Activated CD4-positive, CD25-positive, alpha-beta regulatory T cell treated with anti-CD3 and anti-CD28 coated beads, Interleukin-2, amount 50 U/mL, for 72 hours (primary cell): Measurements from ENCODE around the gene MMEL1.

Experiments used
- DNase-seq: peaks from one replicate; pipeline ENCODE4 v3.0.0; 2021

MMEL1 gene

DNA sequence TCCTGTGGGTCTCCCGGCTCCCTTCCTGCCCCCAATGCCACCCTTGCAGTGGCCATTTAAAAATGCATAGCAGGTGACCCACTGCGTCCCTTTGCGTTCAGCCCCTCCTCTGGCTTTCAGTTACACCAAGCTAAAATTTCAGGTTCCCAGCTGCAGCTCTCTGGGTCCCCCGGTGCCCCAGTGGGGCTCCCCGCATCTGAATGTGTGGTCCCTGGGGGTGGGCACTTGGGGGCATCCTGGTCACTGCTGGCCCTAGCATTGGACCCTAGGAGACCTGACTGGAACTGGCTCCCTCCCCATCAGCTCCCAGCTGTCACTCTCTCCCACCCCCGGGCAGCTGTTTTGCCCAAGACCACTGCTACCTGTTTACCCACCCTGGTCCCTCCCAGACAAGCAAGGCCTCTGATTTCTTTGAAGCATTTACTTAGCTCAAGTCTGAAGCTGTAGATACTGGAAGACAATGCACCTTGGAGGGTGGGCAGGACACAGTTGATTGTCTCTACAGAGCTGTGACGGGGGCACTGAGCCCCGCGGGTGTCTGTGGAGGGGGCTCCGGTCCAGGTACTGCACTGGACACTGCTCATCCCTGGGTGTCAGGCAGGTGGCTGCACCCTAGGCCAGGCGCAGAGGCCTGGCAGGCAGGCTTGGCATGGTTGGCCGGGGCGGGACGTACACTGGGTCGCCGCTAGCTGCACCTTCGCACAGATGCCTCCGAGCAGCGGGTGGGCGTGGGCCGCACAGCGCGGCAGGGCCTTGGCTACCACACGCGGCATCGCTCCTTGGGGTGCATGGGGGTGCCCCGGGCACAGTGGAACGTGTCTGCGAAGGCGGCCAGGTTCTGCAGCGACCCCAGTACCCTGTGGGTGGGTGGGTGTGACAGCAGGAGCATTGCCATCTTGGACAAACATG lies 42.3 kb downstream of the MMEL1 start:
- no peak for DNase-seq

DNA sequence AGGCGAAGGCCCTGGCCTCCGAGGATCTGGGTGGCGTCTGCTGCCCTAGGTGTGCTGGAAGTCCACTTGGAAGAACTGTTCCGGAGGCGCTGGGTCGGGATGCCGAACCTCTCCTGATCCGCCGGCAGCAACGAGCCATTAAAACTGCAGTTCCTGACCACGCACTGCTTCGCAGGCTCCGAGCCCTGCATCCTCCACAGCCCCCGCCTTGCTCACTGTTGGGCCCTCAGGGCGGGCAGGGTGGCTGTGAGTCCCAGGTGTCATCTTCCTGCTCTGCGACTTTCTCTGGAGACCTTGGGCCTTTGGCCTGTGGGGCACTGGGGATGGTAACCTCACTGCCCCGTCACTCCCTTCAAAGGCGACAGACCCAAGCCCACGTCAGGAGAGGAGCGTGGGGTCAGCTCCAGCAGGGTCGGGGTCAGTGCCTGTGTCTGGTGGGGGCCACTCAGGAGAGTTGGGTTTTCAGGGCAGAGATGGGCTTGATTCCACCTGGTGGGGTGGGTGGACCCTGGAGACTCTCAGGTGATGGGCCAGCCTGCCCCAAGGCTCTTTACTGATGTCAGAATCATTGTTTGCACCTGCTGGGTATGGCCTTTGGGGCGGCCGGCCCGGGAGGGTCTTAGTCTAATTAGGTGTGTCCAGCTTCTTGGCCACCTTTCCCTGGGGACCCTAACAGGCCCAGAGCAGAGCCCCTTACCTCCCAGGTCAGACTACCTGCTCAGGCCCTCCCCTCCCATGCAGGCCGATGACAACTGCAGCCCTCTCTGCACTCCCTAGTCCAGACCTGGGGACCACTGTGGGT lies 43.2 kb downstream of the MMEL1 start:
- no peak for DNase-seq

DNA sequence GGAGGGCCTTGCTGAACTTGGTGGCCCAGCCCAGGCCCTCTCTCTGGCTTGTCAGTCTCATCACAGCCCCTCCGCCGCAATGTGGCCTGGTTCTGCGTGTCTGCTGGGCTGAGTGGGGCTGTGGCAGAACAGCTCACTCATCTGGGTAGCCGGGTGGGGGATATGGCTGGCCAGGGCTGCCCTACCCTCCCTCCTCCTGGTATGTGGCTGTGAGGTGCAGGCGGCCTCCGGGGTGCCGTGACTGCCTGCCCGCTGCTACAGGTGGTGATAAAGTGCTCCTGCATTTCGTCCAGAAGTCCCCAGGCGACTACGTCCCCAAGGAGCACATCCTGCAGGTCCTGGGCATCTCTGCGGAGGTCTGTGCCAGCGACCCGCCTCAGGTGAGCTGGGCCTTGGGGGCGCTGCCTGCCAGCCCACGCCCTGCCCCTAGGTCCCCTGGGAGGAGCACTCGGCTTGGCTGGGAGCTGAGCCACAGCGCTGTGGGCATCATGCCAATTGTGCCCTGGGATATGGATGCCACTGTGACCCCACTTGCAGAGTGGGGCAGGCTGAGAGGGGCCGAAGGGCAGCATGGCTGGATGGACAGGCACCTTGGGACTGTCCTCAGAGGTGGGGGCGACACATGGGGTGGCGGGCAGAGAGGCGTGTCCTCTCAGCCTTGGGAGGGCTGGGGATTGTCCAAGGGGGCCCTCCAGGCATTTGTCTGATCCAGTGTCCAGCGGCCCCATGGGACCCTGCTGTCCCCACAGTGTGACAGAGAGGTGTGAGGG lies 44.0 kb downstream of the MMEL1 start:
- no peak for DNase-seq

DNA sequence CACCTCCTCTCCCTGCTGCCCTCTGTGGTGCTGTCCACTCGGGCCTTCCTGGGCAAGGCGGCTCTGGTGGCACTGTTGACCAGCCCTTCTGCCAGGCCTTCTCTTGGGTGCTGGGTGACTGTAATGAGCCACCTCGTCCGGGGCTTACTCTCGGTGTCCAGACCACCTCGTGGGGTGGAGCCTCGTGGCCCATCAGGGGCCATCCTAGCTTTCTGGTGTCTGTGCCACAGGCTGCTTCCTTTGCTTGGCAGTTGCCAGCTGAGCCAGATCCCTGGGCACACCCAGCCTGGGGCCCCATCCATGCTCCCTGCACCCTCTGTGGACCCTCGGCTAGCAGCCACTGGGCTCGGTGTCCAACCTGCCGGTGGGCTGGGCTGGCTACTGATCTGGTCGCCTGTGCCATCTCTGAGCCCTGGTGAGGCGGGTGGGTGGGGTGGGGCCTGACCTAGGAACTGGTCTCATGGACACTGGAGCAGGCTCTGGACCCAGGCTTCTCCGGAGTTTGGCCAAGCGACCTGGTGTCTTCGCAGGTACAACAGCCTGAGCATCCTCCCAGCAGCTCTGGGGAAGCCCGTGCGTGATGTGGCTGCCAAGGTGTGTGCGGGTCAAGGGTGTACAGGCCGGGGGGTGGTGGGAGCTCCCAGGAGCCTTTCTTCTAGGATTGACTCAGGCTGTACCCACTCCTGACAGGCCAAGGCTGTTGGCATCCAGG lies 44.8 kb downstream of the MMEL1 start:
- DNase-seq: no peak

DNA sequence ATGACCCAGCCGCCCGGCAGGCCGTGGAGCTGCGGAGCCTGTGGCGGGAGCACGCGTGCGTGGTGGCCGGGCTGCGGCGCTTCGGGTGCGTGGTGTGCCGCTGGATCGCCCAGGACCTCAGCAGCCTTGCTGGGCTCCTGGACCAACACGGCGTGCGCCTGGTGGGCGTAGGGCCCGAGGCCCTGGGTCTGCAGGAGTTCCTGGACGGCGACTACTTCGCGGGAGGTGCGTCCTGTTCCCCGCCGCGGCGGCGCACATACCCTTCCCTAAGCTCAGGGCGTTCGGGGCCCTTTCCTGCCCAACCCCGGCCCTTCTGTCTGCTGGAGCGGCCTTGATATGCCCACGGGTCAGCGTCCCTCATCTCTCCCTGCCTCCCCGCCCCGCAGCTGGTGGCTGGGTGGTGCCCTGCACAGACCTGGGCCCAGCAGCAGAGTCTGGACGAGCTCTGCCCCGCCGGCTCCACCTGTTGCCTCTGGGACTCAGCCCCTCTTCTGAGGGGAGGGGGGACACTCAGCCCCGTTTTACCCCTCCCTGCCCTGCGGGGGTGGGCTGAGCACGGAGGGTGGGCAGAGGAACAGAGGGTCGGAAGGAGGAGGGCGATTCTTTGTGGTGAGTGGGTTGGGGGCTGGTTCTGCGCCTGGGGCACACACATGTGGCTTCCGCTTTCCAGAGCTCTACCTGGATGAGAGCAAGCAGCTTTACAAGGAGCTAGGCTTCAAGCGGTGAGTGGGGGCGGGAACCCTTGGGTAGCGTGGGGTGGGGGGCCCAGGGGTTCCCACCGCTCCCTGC lies 45.6 kb downstream of the MMEL1 start:
- no peak for DNase-seq

DNA sequence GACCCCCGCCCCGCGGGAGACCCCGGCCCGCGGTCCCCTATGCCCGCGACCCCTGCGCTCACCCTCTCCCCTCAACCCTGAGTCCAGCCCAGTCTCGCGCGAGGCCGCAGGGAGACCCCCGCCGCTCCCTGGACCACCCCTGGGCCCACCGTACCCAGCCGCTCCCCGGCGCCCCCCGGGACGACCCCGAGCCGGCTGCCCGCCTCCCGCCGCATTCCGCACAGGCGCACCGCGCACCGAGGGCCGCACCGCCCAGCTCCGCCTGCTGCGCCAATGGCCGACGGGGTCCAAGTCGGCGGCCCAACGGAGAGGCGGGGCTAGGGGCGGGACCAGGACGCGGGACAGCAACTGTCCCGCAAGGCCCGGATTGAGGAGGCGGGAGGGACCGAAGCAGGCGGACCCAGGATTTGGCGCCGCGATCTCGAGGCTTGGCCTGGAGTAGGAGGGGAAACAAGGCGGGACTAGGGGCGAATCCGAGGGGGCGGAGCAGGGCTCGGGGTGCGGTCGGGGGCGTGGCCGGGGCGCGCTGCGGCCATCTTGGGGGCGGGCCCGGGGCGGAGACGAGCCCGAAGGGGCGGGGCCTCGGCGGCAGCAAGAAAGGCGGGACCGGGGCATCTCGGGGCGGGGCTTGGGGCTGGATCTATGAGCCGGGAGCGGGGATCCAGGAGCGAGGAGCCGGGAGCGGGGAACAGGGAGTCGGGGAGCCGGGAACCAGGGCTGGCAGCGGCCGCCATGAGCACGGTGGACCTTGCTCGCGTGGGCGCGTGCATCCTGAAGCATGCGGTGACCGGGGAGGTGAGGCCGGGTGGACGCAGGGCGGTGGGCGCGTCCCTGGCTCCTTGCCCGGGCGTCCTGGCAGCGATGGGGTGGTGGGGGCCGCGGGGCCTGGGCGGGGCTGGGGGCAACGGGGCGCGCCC lies 46.4 kb downstream of the MMEL1 start, which contains the start of gene PRXL2B:
PRXL2B (plus strand) TSS at position 624 of the 917 bp plus-strand sequence; CDS start at position 733, 109 bp downstream.
- peak; percentile 100 for DNase-seq

DNA sequence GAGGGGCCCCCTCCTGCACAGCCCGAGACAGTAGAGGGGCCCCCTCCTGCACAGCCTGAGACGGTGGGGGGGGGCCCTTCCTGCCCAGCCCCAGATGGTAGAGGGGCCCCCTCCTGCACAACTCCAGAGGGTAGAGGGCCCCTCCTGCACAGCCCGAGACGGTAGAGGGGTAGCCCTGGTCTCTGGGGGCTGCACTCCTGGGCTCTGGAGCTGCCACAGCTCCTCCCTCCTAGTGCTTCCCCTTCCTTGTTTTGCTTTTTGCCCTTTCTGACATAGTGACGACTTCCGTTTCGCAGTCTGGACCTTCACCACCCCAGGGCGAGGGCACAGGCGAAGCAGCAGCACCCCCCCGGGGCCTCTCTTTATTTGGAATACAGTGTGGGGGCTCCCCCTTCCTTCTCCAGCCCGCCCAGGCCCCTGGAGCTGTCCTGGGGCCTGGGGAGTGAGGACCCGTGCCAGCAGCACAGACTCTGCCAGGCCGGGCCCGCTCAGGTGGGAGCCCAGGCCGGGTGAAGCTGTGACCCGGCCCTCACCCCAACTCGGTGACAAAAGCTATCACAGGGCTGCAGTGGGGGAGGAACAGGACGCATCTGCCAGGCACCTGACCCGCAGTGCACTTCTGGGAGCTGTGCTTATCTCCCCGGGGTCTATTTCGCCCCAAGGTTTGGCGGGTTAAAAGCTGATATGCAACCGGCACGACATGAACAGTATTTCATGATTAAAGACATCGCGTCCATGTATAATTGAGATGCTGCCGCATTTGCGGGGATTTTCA lies 47.3 kb downstream of the MMEL1 start:
- DNase-seq: peak; percentile 68

DNA sequence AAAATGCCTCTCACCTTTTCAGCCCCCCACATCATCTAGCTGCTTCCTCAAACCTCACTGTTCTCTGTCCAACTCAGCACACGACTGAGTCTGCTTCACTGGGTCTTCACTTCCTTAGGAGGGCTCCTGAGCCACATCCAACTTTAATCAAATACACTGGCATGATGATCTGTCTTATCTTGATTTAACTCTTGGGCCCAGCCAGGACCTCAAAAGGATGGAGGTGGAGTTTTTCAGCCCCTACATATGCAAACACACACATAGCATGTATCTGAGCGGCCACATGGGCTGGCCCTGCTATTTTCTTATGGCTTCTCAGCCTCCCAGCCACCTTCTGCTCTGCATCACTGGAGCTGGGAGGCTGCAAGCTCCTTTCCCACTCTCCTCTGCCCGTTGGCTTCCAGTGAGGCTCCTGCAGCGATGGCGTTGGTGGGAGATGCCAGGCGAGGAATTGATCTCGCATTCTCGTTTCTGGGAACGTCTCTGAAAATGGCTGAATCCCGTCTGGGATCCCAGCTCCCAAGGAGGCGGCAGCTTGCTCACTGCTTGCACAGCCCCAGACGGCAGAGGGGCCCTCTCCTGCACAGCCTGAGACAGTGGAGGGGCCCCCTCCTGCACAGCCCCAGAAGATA lies 48.0 kb downstream of the MMEL1 start:
- DNase-seq: no peak

DNA sequence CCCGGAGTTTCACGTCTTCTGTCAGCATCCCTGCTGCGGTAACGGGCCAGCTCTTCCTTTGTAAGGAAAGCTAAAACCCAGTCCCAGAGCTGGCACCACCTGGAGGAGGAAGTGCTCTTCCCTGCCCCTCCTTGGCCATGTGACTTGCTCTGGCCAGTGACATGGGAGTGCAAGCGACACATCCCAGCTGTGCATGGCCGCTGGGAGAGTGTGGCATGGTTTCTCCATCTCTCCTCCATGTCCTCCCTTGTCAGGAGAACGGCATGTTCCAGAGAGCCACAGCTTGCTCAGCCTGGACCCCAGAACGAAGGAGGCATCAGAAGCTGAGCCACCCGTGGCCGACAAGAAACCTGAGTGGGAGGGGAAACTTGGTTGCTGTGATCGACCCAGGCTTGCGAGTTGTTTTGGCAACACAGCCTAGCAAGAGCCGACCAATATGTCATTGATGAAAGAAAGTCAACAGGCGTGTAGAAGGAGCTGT lies 48.9 kb downstream of the MMEL1 start:
- peak; percentile 45 for DNase-seq

DNA sequence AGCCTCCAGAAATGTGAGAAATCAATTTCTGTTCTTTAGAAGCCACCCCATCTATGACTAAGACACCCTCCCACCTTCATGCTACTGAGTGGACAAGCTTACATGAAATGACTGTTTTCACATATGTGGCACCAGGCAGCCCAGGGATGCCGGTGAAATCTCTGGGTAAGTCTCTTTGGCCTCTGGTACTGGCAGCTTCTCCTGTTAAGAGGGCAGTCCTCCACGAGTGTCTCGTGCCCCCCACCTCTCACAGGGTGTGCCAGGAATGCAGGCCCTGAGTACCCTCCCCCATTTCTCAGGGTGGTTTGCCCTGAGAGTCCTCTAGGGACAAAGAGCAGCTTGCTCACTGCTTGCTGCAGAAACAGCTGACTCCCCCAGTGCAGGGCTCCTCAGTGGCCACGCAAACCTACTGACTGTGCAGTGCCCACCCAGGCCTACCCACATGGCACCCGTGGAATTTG lies 49.5 kb downstream of the MMEL1 start:
- DNase-seq: peak; percentile 44

DNA sequence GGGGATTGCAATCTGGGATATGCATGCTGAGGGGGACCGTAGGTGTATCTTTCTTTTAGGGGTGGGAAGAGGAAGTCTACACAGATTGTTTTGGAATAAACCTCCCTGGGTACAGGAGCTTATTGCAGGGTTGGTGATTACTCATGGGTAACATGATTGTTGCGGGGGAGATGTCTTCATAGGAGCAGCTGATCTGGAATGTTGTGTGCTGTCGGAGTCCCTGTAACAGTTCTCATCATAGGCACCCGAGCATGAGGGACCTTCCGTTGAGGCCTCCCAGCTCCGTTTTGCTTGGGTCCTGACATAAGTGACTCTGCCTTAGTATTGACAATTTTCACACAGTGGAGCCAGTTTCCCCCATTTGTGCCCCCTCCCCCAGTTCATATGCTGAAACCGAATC lies 50.4 kb downstream of the MMEL1 start:
- DNase-seq: no peak

DNA sequence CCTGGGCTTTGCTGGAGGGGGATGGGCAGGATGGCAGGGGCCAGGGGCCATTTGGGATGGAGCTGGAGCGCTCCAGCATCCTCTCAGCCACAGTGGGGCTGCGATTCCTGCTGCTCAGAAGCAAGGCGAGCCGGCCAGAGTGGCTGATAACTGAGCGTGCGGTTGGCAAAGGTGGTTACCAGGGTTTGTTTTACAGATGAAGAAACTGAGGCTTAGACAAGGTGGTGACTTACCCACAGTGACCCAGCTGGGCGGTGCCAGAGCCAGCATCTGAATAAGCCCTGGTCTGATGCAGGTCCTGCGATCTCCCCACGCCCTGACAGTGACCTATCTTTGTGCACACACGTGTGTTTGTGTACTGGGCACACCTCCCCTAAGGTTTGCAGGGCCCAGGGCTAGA lies 52.1 kb downstream of the MMEL1 start:
- no peak for DNase-seq

DNA sequence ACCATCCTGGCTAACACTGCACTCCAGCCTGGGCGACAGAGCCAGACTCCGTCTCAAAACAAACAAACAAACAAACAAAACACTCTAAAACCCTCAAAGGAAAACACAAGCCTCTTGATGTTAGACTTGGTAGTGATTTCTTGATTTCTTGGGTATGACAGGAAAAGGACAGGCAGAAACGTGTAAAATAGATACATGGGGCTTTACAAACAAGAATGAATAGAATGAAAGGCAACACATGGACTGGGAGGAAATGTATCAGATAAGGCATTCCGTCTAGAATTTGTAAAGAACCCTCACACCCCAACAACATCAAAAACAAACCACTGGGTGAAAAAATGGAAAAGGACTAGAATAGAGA lies 54.1 kb downstream of the MMEL1 start:
- DNase-seq: no peak

DNA sequence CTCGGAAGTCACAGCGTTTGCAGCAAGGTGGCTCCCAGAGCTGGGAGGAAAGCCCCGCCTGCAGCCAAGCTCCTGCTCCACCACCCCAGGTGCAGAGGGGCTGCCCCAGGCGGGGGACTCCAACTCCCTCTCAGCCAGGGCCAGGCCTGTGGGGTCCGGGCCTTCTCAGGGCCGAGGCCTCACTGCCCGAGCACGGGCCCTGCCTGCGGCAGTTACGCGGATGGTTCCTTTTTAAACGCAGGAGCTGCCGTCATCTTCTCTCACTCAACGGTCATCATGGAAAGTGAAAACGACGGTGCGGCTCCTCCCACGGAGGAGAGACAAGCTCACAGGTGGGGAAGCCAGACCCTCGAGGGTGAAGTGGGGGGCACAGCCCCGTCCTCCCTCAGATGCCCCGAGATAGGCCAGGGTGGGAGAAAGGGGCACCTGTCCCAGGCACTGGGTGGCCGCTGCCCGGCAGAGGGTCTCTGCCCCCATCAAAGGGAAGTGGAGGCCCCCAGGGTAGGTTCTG lies 55.2 kb downstream of the MMEL1 start:
- DNase-seq: peak; percentile 54

DNA sequence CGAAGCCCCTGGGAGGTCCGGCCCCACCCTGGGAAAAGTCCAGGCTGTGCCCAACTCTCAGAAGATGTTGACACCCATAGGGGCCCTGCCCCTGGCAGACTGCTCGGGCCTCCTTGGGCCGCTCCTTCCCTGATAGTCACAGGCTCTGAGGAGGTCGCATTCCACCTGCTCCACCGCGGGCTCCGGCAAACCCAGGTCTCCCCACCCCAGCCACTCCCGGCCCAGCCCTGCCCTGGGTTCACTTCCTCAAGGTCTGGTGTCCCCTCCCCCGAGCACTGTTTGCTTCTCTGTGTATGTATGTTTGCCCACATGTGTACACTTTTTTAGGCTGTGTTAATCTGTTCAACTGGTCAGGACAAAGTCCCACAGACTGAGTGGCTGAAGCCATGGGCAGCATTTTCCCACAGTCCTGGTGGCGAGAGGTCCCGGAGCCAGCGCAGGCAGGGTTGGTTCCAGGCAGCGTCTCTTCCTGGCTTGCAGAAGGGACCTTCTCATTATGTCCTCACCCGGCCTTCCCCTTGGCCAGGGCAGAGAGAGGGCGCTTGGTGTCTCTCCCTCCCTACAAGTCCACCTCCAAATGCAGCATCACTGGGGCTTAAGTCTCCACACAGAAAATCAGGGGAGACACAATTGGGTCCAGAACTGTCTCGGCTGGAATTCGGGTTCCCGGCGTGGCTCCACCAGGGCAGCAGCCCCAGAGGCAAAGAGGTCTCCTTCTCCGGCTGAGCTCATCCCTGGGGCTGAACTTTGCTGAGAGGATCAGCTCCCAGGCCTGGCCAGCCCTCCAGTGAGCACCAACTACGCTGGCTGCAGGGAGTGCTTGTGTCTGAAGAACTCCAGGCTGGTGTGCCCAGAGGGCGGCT lies 56.8 kb downstream of the MMEL1 start:
- no peak for DNase-seq

DNA sequence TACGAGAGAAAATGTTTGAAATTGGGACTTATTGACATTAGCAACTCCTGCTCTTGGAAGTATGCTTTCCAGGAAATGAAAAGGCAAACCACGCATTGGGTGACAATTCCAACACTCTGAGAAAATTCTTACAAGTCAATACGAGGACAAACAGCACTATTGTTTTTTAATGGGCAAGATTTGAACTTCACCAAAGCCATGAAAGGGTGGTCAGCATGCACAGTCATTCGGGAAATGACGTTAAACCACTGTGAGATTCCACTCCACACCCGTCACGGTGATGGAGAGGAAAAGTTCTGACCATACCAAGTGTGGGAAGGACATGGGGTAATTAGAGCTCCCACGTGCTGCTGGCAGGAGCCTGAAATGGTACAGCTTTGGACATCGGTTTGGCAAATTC lies 58.5 kb downstream of the MMEL1 start:
- DNase-seq: no peak

DNA sequence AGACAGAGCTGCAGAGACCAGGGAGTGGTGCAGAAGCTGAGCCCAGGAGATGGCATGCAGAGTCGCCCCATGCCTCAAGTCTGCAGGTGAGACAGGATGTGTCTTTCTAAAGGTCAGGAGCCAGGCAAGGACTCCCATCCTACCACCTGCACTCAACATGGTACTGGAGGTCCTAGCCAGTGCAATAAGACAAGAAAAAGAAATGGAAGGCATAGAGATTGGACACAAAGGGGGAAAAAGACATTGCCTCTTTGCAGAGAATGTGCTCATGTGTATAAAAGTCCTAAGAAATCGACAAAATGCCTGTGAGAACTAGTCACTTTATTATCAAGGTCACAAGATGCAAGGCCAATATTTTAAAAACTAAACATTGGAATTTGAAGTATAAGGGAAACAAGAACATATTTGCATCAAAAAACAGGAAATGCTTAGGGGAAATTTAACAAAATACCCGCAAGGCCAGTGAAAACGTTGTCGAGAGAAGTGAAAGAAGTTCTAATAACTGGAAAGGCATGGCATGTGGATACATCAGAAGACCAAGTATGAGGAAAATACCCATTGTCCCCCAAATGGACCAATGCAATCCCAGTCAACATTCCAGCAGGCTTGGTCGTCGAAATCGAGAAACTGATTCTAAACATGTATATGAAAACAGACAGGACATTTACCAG lies 59.4 kb downstream of the MMEL1 start:
- DNase-seq: no peak
